OCI-LY7 (cell line): Measurements from ENCODE around the gene TTI1. TPM values are rescaled to one million over a fixed set of nuclear protein-coding genes. Genes with fewer than 3 reads are reported as not detected.

Experiments used
- BruUV-seq: library from RNA; stranded (reverse); fragments of 400-500 nt; replicated peaks from 2 replicates; lab custom pipeline; 2021; lab: Mats Ljungman, UMichigan
- CTCF ChIA-PET: fragments of 300-600 bp; sonication (Branson Sonifier 250); formaldehyde crosslinking; loops from one replicate; lab custom pipeline; 2022; ENCODE audit warnings: antibody characterized with exemption; ENCODE audit not compliant: unreplicated experiment; lab: Charles Lee
- POLR2A ChIA-PET: fragments of 300-600 bp; sonication (Branson Sonifier 250); formaldehyde crosslinking; loops from one replicate; lab custom pipeline; 2022; ENCODE audit warnings: antibody characterized with exemption; lab: Charles Lee
- DNase-seq: peaks from one replicate; pipeline ENCODE4 v3.0.0-alpha.2; 2015; ENCODE audit warnings: low spot score
- H2AFZ ChIP-seq: fragments of 200-600 bp; sonication (generic), shearing (Covaris generic); 2 replicates; pipeline ENCODE4 v1.6.1; 2014; ENCODE audit warnings: mild to moderate bottlenecking, antibody characterized with exemption, low read length, moderate library complexity
- H3K27ac ChIP-seq: fragments of 200-600 bp; sonication (generic); 2 replicates; pipeline ENCODE4 v1.5.1; 2014; ENCODE audit warnings: mixed run types, low read depth, mild to moderate bottlenecking, moderate library complexity, low read length, inconsistent platforms; ENCODE audit not compliant: poor library complexity, severe bottlenecking
- H3K36me3 ChIP-seq: fragments of 200-600 bp; sonication (generic); 2 replicates; pipeline ENCODE4 v1.6.1; 2014; ENCODE audit warnings: mild to moderate bottlenecking, antibody characterized with exemption, low read length, moderate library complexity, mixed read lengths; ENCODE audit not compliant: insufficient read depth
- H3K4me1 ChIP-seq: fragments of 200-600 bp; sonication (generic); 2 replicates; pipeline ENCODE4 v1.5.1; 2014; ENCODE audit warnings: mild to moderate bottlenecking, low read length; ENCODE audit not compliant: insufficient read depth, poor library complexity, severe bottlenecking
- H3K4me2 ChIP-seq: fragments of 200-600 bp; sonication (generic); 2 replicates; pipeline ENCODE4 v1.6.1; 2014; ENCODE audit warnings: mild to moderate bottlenecking, low read length
- H3K4me3 ChIP-seq: fragments of 200-600 bp; sonication (generic); 2 replicates; pipeline ENCODE4 v1.5.1; 2014; ENCODE audit warnings: mild to moderate bottlenecking, low read depth, low read length; ENCODE audit not compliant: poor library complexity, severe bottlenecking
- H3K79me2 ChIP-seq: fragments of 200-600 bp; sonication (generic); 2 replicates; pipeline ENCODE4 v1.6.1; 2016; ENCODE audit warnings: low read depth, mild to moderate bottlenecking, low read length, moderate library complexity, mixed read lengths; ENCODE audit not compliant: insufficient read depth
- H3K9me2 ChIP-seq: fragments of 200-600 bp; sonication (generic); 2 replicates; pipeline ENCODE4 v1.6.1; 2016; ENCODE audit warnings: mild to moderate bottlenecking, low read length, mixed read lengths; ENCODE audit not compliant: insufficient read depth
- H3K9me3 ChIP-seq: fragments of 200-600 bp; sonication (generic); 2 replicates; pipeline ENCODE4 v1.6.1; 2014; ENCODE audit warnings: mild to moderate bottlenecking, mixed run types, low read length, mixed read lengths
- H4K20me1 ChIP-seq: fragments of 200-600 bp; sonication (generic); 2 replicates; pipeline ENCODE4 v1.6.1; 2014; ENCODE audit warnings: mild to moderate bottlenecking, antibody characterized with exemption, low read length, moderate library complexity, mixed read lengths; ENCODE audit not compliant: insufficient read depth
- CTCF ChIP-seq: fragments of 200-600 bp; sonication (generic); conservative IDR thresholded peaks from 2 replicates; pipeline ENCODE4 v1.5.1; 2014; ENCODE audit warnings: mild to moderate bottlenecking, antibody characterized with exemption, low read length, moderate library complexity, mixed read lengths
- EZH2phosphoT487 ChIP-seq: fragments of 200-600 bp; sonication (generic); IDR thresholded peaks from 2 replicates; pipeline ENCODE4 v1.6.1; 2018; ENCODE audit warnings: low read depth, borderline replicate concordance, mild to moderate bottlenecking, mixed run types, antibody characterized with exemption, low read length, moderate library complexity, mixed read lengths
- intact Hi-C: fragments of 100-400 bp; cut with micrococcal nuclease; formaldehyde crosslinking; loops from one replicate; pipeline ENCODE4 v1.10.0; 2022; ENCODE audit not compliant: unreplicated experiment
- total RNA-seq, 2 experiments: library from RNA; depleted of rRNA in 1 of 2; stranded (reverse); fragments of >200 nt in 1 of 2; shearing (Covaris generic) in 1 of 2; gene quantifications; 2 replicates each; pipeline ENCODE4 v1.2.3, GENCODE V29; 2014 to 2022

TTI1 gene
- total RNA-seq, 2 experiments from 2014 or later, result 22.4 to 28.7 TPM

GRCh38 chr20:38044685-38045084 lies 11.4 kb upstream of the TTI1 start:
- Histone ChIP-seq H3K4me2 (no peak overlapping the region), H3K9me3 (no peaks in the 10 kb centered on the region), H3K27ac (no peak overlapping the region), H4K20me1 (peaks cover 14% of the 10 kb centered on the region; the same call in 1 of the 2 replicates), H2AFZ (no peak overlapping the region), H3K9me2 (no peaks in the 10 kb centered on the region), H3K4me3 (no peak overlapping the region), H3K79me2 (peaks cover 41% of the 10 kb centered on the region), H3K4me1 (no peaks in the 10 kb centered on the region), H3K36me3 (peaks cover 97% of the 10 kb centered on the region)
- DNase-seq, result no peak
- ChIA-PET CTCF (no interaction called here), POLR2A (interaction anchor here (1.7 kb wide), 1 partner anchor 67 kb away, joined by 4 read pairs; no protein-coding TSS in a partner anchor)
- intact Hi-C loops, result no loop called here
- no TSS peak for BruUV-seq
- TF ChIP-seq EZH2phosphoT487 (no peak), CTCF (no peak)

GRCh38 chr20:38043512-38044300 lies 10.4 kb upstream of the TTI1 start:
- DNase-seq, result no peak
- TF ChIP-seq EZH2phosphoT487 (no peak), CTCF (no peak)
- peaks cover 51% of the 10 kb centered on the region for H3K79me2 ChIP-seq

GRCh38 chr20:38040276-38040675 lies 7.0 kb upstream of the TTI1 start:
- intact Hi-C loops, result no loop called here
- H3K79me2 ChIP-seq, result peaks cover 68% of the 10 kb centered on the region
- H3K9me2 ChIP-seq, result no peaks in the 10 kb centered on the region
- TF ChIP-seq EZH2phosphoT487 (no peak), CTCF (no peak)
- peaks cover 24% of the 10 kb centered on the region for H3K4me1 ChIP-seq
- peaks cover 97% of the 10 kb centered on the region for H3K36me3 ChIP-seq
- H2AFZ ChIP-seq, result no peak overlapping the region
- H3K4me3 ChIP-seq, result no peak overlapping the region
- no peak for DNase-seq
- H4K20me1 ChIP-seq, result 0 out of 2 replicates have a peak, but pooled peaks cover 5% of the 10 kb centered on the region
- H3K27ac ChIP-seq, result no peak overlapping the region
- no TSS peak for BruUV-seq
- POLR2A ChIA-PET, result no interaction called here
- CTCF ChIA-PET, result no interaction called here
- H3K4me2 ChIP-seq, result no peak overlapping the region
- H3K9me3 ChIP-seq, result no peaks in the 10 kb centered on the region

More at GRCh38 chr20:38043512-38044300, 10.4 kb upstream of the TTI1 start:
- Histone ChIP-seq H2AFZ (no peak overlapping the region), H3K4me1 (no peaks in the 10 kb centered on the region), H3K4me2 (no peak overlapping the region), H3K9me3 (no peaks in the 10 kb centered on the region), H4K20me1 (peaks cover 14% of the 10 kb centered on the region; the same call in 1 of the 2 replicates), H3K27ac (no peak overlapping the region), H3K36me3 (peaks cover 99% of the 10 kb centered on the region), H3K4me3 (no peak overlapping the region), H3K9me2 (no peaks in the 10 kb centered on the region)
- ChIA-PET CTCF (no interaction called here), POLR2A (interaction anchor here (0.6 to 1.7 kb wide), 2 partner anchors 68 to 755 kb away, joined by 3 to 4 read pairs; no protein-coding TSS in a partner anchor)
- BruUV-seq, result no TSS peak
- intact Hi-C loops, result no loop called here
